ENCODE measurements around the gene MOG.

Gene MOG

GRCh38 chr6:29665942-29666825, 9.3 kb downstream of the MOG start:
- Histone ChIP-seq H3K9me2 (replicated peaks; ENCODE audit: control insufficient read depth, low read length) (no peaks in the 10 kb centered on the region), H3K36me3 (ENCODE audit: control insufficient read depth, low read length) (no peaks in the 10 kb centered on the region), H3K9me3 (ENCODE audit: control insufficient read depth, insufficient read depth, low read length) (no peaks in the 10 kb centered on the region), H3K79me2 (ENCODE audit: control insufficient read depth, low read length) (no peaks in the 10 kb centered on the region), H4K20me1 (ENCODE audit: control insufficient read depth, insufficient read depth, low read depth, low read length) (no peaks in the 10 kb centered on the region), H3F3A (ENCODE audit: control insufficient read depth, insufficient read depth) (no peaks in the 10 kb centered on the region), H3K4me1 (ENCODE audit: control insufficient read depth, low read length) (no peaks in the 10 kb centered on the region), H3K4me3 (ENCODE audit: low read length) (no peak overlapping the region), H3K27me3 (ENCODE audit: control insufficient read depth, low read length) (no peaks in the 10 kb centered on the region; the same call in 1 of the 2 replicates), H3K4me2 (ENCODE audit: low read length) (no peak overlapping the region), H3K27ac (ENCODE audit: low read depth, low read length) (no peak overlapping the region)
- TF ChIP-seq CTCF (IDR thresholded peaks at IDR 0.05; ENCODE audit: low read depth, low read length, poor library complexity, severe bottlenecking): no peak
- no peak for TF ChIP-seq EZH2phosphoT487 (IDR thresholded peaks at IDR 0.05; ENCODE audit: borderline replicate concordance, low read length)

DNA sequence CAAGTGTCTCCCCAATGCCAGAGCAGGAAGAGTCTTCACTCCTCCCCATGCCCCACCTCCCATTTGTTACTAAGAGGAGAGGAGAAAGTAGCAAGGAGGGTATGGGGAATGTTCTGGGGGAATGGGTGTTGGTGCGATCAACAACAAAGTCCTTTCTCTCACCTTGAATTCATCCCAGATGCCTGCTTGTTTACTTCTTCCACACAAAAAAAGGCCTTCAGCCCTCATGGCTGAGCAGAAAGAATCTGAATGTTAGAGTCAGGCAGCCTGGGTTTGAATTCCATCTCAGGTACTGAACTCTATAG, 9.9 kb downstream of the MOG start:
- Histone ChIP-seq H3K27me3 (ENCODE audit: control insufficient read depth, low read length) (no peaks in the 10 kb centered on the region; the same call in 1 of the 2 replicates), H4K20me1 (ENCODE audit: control insufficient read depth, insufficient read depth, low read depth, low read length) (no peaks in the 10 kb centered on the region), H3K4me3 (ENCODE audit: low read length) (no peak overlapping the region), H3K27ac (ENCODE audit: low read depth, low read length) (no peak overlapping the region), H3K4me2 (ENCODE audit: low read length) (no peak overlapping the region), H3K9me2 (replicated peaks; ENCODE audit: control insufficient read depth, low read length) (no peaks in the 10 kb centered on the region), H3K4me1 (ENCODE audit: control insufficient read depth, low read length) (no peaks in the 10 kb centered on the region), H3K9me3 (ENCODE audit: control insufficient read depth, insufficient read depth, low read length) (no peaks in the 10 kb centered on the region), H3F3A (ENCODE audit: control insufficient read depth, insufficient read depth) (no peaks in the 10 kb centered on the region), H3K79me2 (ENCODE audit: control insufficient read depth, low read length) (no peaks in the 10 kb centered on the region), H3K36me3 (ENCODE audit: control insufficient read depth, low read length) (no peaks in the 10 kb centered on the region)
- TF ChIP-seq CTCF (IDR thresholded peaks at IDR 0.05; ENCODE audit: low read depth, low read length, poor library complexity, severe bottlenecking): no peak
- no peak for TF ChIP-seq EZH2phosphoT487 (IDR thresholded peaks at IDR 0.05; ENCODE audit: borderline replicate concordance, low read length)

DNA sequence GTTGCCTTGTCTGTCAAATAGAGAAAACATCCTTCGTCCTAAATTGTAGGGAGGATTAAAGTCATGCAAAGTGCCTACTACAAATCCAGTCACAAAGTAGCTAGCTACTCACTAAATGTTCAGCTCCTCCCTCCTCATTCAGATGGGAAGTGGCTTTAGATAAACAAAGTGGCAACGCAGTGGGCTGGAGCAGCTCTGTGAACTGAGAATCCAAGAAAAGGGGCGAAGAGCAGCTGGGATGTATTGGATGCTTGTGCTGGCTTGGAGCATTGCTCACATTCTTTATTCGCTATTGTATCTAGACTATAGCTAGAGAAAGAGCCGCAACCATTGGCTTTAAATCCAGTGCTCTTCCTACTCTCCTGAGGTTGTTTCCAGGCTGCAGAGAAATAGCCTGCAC, 10.3 kb downstream of the MOG start:
- Histone ChIP-seq H3K4me1 (ENCODE audit: control insufficient read depth, low read length) (no peaks in the 10 kb centered on the region), H3K9me3 (ENCODE audit: control insufficient read depth, insufficient read depth, low read length) (no peaks in the 10 kb centered on the region), H3K4me3 (ENCODE audit: low read length) (no peak overlapping the region), H3K27ac (ENCODE audit: low read depth, low read length) (no peak overlapping the region), H3K36me3 (ENCODE audit: control insufficient read depth, low read length) (no peaks in the 10 kb centered on the region), H3K79me2 (ENCODE audit: control insufficient read depth, low read length) (no peaks in the 10 kb centered on the region), H4K20me1 (ENCODE audit: control insufficient read depth, insufficient read depth, low read depth, low read length) (no peaks in the 10 kb centered on the region), H3F3A (ENCODE audit: control insufficient read depth, insufficient read depth) (no peaks in the 10 kb centered on the region), H3K4me2 (ENCODE audit: low read length) (no peak overlapping the region), H3K9me2 (replicated peaks; ENCODE audit: control insufficient read depth, low read length) (no peaks in the 10 kb centered on the region), H3K27me3 (ENCODE audit: control insufficient read depth, low read length) (no peaks in the 10 kb centered on the region; the same call in 1 of the 2 replicates)
- no peak for TF ChIP-seq CTCF (IDR thresholded peaks at IDR 0.05; ENCODE audit: low read depth, low read length, poor library complexity, severe bottlenecking)
- no peak for TF ChIP-seq EZH2phosphoT487 (IDR thresholded peaks at IDR 0.05; ENCODE audit: borderline replicate concordance, low read length)
